CD4-positive, alpha-beta T cell treated with Interleukin-1 beta for 1 hour (primary cell): ENCODE measurements around the gene POM121C.
"Not testable (repeated sequence)": the region's sequence is repeated elsewhere in the genome, so short reads cannot be mapped to it uniquely, and the experiment has no call there.

Experiments used
- DNase-seq, 2 donors: peaks; one replicate each; pipeline ENCODE4 v3.0.0-alpha.2; 2020 to 2022

POM121C gene

DNA sequence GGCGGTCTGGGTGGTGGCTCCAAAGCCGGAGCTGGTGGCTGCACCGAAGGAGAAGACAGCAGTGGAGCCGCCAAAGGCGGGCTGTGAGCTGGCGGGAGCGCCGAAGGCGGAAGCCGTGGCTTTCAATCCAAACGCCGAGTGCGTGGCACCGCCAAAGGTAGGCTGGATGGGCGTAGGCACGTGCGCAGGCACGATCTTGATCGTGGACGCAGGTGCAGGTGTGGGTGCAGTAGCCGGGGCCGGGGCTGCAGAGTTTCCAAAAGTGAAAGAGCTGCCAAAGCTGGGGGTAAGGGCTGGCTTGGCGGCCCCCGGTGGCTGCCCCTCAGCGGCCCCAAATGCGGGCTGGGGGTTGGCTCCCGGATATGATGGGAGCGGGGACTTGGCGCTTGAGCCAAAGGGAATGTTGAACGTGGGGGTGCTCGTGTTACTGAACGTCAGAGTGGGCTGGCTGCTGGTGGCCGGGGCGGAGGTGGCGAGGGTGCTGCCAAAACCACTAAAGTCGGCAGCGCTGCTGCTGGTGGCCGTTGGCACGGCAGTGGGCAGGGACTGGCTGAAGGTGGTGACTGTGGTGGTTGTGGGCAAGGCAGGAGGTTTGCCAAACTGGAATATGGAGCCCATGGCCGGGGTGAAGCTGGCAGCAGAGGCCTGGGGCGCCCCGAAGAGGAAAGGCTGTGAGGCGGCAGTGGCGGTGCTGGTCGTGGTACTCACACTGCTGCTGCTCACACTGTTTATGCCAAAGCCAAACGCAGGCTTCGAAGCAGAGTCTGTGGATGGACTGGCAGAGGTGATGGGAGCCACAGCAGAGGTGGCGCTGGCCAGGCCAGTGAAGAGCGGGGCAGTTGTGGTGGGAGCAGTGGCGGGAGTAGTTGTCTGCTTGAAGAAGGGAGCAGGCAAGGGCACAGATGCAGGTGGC, 64.0 kb downstream of the POM121C start:
- peak in 1 of 2 donors; percentile 9 for DNase-seq

GRCh38 chr7:75420152-75420551, 65.9 kb downstream of the POM121C start:
- not testable (repeated sequence) for DNase-seq

GRCh38 chr7:75419693-75420092, 66.4 kb downstream of the POM121C start:
- DNase-seq, result not testable (repeated sequence)

DNA sequence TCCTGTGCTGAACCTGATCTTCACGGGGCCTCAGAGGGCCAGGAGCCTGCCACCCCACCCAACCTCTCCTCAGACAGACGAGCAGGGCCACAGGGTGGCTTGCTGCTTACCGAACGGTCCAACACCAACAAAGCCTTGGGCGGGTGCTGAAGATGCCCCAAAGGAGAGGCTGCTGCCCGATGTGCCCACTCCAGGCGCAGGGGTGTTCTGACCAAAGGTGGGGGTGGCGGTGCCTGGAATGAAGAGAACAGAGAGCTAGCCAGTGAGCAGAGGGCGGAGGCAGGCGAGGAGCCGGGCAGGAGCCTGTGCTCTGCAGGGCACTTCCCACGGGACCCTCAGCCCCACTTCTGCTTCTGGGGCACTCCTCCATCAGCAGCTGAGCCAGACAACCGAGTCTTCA, 66.9 kb downstream of the POM121C start:
- DNase-seq, result not testable (repeated sequence)

DNA sequence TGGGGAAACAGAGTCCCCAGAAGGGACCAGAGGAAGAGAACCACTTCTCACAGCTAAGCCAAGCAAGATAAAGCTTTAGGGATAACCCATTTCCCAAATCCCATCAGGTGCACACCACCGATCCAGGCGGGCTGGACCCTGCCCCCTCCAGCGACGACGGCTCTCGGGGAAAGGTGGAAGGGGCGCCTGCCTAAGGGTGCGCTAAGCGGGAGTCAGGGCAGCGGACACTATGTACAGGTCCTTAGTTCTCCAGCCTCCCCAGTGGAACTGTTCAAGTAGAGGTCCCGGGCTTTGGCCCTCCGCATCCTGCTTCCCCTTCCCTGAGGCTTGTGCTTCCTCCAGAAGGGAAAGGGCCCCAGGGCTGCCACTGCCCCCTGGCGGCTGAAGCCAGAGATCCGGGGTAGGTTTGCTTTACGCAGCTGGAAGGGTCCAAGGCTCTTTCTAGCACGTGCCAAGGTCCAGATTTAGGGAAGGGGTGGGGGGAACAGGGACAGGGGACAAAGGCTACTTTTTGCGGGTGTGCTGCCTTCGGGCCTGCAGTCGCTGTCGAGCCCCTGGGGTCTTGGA, 67.7 kb downstream of the POM121C start:
- not testable (repeated sequence) for DNase-seq

GRCh38 chr7:75416787-75417186, 69.3 kb downstream of the POM121C start:
- not testable (repeated sequence) for DNase-seq

GRCh38 chr7:75415829-75416373, 70.2 kb downstream of the POM121C start:
- not testable (repeated sequence) for DNase-seq

- DNase-seq, result not testable (repeated sequence)
These were observed 70.7 kb downstream of the POM121C start for GRCh38 chr7:75415428-75415817.

- DNase-seq, result not testable (repeated sequence)
These were observed 71.2 kb downstream of the POM121C start for GRCh38 chr7:75414708-75415427.

DNA sequence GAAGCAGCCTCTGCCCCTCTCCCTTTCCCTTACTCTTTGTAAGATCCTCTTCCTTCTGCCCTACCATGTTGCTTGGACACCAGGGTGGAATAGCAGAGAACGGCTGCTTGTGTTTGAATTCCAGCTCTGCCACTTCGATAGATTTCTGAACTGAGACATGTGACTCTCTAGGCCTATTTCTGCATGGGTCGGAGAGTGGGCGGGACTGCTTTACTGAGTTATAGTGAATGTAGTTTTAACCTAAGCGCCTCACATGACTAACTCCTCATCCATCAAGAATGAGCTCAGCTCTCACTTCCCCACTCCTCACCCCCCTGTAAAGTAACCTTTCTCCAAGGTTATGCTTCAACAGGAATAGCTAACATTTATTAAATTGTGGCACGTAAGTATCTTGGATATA, 71.9 kb downstream of the POM121C start:
- not testable (repeated sequence) for DNase-seq

GRCh38 chr7:75410823-75411173, 75.3 kb downstream of the POM121C start:
- DNase-seq, result not testable (repeated sequence)

- DNase-seq, result peak in 1 of 2 donors; percentile 6
These were observed 75.9 kb downstream of the POM121C start for GRCh38 chr7:75409880-75410822.

- not testable (repeated sequence) for DNase-seq
These were observed 81.4 kb downstream of the POM121C start for GRCh38 chr7:75404663-75405062.

GRCh38 chr7:75403455-75404443, 82.3 kb downstream of the POM121C start:
- DNase-seq, result not testable (repeated sequence)

- DNase-seq, result not testable (repeated sequence)
These were observed 85.5 kb downstream of the POM121C start for GRCh38 chr7:75400575-75400974.

- not testable (repeated sequence) for DNase-seq
These were observed 87.1 kb downstream of the POM121C start for GRCh38 chr7:75398771-75399700.

DNA sequence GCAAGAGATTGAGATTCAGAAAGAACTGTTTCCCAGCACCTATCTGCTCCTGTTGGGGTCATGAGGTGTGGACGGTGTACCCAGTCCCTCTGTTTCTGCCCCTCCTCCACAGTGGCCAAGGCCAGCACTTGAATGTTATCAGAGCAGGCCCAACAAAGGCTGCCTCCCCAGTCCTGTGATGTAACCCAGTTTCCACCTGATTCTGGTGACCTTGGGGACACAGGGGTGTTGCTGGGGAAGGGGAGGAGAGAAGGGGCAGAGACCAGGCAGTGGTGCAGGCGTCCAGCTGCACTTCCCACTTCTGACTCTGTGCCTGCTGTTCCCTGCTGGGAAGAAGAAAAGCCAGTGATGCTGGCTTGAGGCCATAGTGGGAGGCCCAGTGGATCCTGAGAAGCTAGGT, 88.2 kb downstream of the POM121C start:
- not testable (repeated sequence) for DNase-seq

DNA sequence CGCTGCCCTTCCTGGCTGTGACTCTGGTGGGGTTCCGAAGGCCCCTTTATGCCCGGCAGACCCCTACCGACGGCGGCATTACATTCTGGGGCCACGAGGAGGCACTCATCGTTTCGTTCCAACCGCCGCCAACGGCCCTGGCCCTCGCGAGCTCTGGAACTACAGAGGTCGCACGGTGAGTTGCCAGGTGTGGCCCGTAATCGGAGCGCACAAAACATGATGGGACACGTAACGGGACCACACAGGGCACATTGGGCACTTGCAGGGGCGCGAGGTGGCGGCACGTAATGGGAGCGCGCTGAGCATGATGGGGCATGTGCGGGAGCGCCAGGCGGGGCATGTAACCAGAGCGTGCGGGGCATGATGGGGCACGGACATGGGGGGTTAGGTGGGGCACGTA, 90.8 kb downstream of the POM121C start, which contains the start of gene TRIM73:
TSS of gene TRIM73 (plus strand) at position 301 of the 400 bp plus-strand sequence. CDS start 3,305 bp downstream, outside the sequence.
- not testable (repeated sequence) for DNase-seq

- not testable (repeated sequence) for DNase-seq
These were observed 92.9 kb downstream of the POM121C start for GRCh38 chr7:75393194-75393593.
